Activated CD4-positive, CD25-positive, alpha-beta regulatory T cell (primary cell): ENCODE measurements around the gene DAAM2.

ENCODE experiments used
- DNase-seq, 4 experiments: peaks; one replicate each; lab custom pipeline; 2025; lab: John Stamatoyannopoulos, UW

DAAM2 gene

DNA sequence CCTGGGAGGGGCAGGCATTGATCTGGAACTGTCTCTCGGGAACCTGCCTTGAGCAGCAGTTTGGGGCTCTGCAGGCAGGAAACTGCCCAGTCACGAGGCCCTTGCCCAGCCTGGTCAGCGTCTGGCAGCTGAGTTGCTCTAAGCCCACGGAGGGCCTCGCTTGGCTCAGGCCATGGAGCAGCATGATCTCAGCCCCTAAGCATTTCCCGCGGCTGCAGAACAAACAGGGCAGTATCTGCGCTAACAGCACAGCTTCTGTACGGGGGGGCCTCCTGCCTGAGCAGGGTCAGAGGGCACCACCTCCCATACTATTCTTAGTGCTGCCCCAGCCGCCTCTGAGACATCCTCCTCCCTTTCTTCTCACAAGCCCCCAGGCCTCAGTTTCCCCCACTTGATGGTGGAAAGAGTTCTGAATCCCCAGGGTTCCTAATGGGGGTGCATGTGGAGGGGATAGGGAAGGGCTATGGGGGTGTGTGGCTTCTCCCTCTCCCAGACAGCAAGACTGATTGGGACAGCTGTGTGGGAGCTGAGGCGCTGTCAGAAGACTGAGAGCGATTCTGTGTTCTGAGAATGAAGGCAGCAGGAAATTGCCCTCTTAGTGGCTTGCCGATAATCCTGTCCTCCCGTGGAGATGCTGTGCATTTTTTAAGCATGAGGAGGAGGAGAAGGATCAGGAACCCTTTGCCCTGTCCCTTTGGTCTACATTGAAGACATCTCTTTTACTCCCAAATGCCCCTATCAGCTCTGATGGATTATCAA, 95.7 kb downstream of the DAAM2 start:
- DNase-seq: no peak

DNA sequence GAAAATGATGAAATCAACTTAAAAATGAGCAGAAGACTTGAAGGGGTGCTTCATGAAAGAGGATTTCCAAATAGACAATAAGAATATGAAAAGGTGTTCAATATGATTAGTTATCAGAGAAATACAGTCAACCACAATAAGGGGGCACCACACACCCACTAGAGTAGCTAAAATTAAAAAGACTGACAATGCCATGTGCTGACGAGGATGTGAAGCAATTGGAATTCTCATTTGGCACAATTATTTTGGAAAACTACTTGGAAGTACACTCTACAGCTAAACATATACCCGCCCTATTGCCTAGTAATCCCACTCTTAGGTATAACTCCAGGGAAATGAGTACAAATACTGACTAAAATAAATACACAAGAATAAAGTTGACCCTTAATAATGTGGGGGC, 97.1 kb downstream of the DAAM2 start:
- DNase-seq: no peak

DNA sequence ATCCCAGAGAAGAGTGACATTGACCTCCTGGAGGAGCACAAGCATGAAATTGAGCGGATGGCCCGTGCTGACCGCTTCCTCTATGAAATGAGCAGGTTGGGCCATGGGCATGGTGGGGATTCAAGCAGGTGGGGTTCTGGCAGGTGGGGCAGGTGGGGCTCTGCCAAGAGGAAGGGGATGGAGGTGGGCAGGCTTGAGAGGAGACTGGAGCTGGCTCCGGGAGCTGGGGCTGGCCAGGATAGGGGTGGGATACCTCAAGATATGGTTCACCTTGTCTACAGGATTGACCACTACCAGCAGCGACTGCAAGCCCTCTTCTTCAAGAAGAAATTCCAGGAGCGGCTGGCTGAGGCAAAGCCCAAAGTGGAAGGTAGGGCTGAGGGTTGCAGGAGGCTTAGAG, 99.2 kb downstream of the DAAM2 start:
- DNase-seq: no peak

DNA sequence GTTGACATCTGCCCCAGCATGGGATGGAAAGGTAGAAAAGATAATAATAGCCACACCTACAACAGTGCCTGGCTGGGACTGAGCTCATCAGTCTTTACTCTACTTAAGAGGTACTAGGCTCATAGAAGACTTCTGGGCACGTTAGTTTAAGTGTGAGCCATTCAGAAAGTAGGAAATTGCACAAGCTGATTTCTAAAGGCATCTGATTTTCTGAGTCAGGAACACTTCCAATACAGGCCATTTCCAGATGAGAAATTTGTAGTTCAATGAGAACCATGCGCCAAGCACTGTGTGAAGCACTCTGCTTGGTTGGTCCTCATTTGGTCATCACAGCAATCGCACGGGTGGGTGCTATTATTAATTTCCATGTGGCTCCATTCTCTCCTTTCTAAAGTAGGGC, 99.8 kb downstream of the DAAM2 start:
- no peak for DNase-seq

DNA sequence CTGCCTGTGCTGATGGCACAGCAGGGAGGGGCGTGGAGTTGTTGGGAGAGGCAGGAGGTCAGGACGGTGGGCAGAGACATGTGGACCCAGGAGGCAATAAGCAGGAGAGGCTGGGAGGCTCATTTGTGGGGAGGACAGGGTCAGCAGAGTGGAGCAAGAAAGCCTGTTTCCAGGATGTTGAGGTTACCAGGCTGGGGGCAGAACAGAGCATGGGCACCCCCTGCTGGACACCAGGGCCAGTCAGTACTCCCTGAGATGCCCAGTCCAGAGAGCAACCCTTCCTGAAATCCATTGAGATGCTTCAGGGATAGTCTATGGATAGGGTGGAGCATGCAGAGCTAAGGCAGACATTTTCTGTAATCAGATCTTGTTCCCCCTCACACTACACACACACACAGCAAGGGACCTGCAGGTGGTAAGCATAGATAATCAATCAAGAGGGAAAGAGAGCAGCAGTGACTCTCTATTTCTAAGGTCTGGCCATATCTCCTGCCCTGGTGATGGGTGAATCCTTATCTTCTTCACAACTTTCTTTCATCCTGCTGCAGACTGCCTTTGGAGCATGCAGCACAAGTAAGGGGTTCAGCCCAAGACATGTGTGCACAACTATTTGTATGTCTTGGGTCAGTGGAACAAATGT, 100.4 kb downstream of the DAAM2 start:
- DNase-seq: no peak

DNA sequence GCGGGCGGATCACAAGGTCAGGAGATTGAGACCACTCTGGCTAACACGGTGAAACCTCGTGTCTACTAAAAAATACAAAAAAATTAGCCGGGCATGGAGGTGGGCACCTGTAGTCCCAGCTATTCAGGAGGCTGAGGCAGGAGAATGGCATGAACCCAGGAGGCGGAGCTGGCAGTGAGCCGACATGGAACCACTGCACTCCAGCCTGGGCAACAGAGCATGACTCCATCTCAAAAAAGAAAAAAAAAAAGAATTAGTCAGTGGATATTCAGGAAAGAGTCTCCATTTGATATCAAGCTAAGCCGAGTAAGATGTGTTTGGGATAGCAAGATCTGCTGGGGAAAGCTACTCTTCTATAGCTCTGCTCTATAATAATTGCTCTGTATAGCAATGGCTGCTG, 101.1 kb downstream of the DAAM2 start:
- no peak for DNase-seq

DNA sequence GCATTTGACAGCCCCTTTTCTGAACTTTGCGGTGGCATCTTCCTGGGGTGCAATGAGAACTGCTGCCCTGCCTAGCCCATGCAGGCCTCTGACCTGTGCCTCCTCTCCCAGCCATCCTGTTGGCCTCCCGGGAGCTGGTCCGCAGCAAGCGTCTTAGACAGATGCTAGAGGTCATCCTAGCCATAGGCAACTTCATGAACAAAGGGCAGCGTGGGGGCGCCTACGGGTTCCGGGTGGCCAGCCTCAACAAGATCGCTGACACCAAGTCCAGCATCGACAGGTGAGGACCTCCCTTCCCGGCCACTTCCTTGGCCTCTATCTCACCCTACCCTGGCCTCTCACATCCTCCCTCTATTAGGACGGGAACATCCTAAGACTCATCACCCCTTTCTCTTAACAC, 104.5 kb downstream of the DAAM2 start:
- no peak for DNase-seq

DNA sequence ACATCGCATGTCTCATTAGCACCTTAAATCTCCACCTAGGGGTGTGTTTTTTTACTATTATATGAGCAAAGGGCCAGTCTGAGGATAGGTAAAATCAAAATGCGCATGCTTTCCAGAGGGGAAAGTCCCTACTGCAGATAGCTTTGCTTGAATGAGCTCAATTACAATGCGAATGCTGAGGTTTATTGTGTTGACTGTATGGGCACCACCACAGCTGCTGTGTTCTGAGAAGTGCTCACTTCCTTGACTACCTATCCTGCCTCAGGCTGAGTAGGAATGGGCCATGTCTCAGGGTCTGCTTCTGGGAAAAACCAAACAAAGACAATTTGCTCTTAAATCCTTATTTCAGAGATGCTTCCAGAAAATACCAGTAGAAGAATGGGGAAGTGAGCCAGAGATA, 105.5 kb downstream of the DAAM2 start:
- DNase-seq: no peak

DNA sequence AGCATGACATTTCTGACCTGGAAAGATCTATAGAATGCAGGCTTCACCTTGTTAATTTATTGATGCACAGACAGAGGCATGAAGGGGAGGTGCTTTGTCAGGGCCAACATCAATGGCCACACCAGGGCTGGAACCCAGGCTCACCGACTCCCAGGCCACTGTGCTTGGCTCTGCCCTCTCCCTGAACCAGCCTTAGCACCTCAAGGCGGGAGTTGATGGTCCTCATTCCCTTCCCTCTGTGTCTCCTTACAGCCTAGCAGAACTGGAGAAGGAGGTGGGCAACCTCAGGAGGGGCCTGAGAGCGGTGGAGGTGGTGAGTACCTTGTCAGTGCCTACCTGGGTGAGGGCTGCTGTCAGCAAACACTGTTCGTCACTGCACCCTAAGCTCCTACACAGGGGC, 106.4 kb downstream of the DAAM2 start:
- no peak for DNase-seq

DNA sequence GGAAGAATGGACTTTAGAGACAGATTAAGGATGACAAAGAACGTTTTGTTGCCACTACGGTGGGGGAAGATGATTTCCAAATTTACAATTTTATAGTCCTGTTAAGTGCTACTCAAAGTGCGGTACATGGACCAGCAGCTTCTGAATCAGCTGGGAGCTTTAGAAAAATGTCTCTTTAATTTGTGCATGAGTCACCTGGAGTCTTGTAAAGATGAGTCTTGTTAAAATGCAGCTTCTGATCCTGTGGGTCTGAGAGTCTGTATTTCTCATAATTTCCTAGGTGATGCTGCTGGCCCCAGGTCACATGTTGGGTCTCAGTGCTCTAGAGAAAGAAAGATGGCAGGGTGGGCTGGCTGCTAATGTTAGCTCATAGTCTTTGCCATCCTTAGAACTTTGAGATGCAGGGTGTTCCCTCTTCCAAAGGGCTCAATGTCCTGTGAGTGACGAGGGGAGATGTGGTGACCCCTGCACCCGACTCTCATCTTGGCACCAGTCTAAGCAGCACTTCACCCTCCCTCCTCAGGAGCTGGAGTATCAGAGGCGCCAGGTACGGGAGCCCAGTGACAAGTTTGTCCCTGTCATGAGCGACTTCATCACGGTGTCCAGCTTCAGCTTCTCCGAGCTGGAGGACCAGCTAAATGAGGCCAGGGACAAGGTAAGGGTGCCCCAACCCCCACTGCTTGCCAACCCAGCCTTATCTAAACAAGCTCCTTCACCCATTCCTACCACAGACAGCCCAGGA, 107.5 kb downstream of the DAAM2 start:
- DNase-seq: no peak

DNA sequence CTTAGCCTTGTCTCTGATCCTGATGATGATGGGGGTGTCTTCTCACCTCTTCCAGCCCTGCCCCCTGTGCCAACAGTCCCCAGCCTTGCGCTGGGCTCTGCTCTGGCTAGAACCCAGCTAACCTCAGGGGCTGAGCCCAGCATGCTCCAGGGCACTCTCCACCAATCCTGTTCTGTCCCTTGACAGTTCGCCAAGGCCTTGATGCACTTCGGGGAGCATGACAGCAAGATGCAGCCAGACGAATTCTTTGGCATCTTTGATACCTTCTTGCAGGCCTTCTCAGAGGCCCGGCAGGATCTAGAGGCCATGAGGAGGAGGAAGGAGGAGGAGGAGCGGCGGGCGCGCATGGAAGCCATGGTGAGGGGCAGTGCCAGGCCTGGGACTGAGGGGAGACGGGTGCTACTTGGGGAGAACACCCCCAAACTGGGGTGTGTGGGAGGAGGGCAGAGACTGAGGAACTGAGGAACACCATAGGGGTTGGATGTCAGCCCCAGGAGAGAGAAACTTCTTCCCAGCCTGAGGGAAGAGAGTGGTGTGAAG, 109.0 kb downstream of the DAAM2 start:
- no peak for DNase-seq

DNA sequence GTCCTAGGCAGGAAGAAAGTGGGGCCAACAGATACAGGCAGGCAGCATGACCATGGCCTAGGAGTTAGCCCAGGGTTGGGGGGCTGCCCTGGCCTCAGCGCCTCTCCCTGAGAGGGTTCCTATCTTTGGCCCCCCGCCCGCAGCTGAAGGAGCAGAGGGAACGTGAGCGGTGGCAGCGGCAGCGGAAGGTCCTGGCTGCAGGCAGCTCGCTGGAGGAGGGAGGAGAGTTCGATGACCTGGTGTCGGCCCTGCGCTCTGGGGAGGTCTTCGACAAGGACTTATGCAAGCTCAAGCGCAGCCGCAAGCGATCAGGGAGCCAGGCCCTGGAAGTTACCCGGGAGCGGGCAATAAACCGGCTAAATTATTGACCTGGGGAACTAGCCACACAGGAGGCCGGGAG, 109.5 kb downstream of the DAAM2 start:
- DNase-seq: no peak

DNA sequence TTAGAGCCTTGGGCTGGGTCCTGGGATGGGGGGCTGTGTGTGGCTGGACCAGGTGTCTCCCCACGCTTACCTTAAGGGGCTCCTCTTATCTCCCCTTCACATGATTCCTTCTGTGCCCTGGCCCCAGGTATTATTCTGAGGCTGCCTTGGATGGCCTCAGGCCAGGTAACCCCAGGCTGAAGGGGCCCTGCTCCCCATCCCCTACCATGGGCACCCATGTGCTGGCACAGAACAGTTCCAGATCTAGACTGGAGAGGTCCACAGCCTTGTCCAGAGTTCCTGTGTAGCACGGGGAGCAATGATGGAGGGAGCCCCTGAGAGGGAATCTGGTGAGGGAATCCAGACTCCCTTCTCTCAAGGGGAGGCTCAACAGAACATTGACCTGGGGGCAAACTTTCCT, 110.0 kb downstream of the DAAM2 start:
- DNase-seq: no peak

DNA sequence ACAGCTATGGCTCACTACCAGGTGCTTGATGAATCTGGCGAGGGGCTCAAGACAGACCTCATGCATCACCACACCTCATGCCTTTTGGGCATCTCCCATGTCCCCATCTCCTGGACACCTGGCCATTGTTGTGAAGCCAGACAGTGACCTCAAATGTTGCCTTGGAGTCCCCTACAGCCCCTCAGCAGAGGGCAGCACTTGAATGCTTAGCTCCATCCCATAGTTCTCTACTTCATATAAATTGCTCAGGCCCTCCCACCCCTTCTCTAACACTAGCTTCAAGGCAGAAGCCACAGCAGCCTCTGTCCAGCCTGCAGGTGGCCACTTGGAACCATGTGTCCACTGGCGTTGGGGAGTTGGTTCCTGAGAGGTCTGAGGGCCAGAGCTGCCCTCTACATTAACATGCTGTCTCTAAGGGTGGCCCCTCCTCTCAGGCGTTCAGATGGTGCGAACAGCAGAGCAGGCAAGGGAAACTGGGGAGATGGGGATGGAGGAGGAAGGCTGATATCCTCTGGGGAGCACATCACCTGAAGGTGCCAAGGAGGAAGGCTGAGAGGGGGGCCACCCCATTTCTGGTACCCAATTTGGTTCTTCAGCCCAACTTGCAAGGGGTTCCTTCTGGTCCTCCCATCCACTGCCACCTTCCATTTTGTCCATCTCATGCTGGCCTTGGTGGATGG, 110.8 kb downstream of the DAAM2 start:
- DNase-seq: no peak

DNA sequence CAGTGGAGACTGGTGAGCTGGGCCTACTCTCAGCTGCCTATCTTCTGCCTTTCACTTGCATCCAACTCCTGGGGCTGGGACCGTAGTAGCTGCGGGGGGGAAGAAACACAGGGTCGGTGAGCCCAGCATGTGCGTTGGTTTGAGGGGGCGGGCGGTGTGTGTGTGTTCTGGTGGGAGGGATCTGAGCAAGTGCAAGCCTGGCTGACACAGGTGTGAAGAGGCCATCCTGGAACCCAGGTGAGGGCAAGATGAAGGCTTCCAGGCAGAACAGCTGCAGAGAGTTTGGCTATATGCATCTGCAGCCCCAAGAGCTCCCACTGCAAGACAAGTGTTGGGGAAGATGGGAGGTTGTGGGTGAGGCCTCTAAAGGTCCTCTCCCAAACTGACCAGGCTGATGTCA, 111.5 kb downstream of the DAAM2 start:
- no peak for DNase-seq

DNA sequence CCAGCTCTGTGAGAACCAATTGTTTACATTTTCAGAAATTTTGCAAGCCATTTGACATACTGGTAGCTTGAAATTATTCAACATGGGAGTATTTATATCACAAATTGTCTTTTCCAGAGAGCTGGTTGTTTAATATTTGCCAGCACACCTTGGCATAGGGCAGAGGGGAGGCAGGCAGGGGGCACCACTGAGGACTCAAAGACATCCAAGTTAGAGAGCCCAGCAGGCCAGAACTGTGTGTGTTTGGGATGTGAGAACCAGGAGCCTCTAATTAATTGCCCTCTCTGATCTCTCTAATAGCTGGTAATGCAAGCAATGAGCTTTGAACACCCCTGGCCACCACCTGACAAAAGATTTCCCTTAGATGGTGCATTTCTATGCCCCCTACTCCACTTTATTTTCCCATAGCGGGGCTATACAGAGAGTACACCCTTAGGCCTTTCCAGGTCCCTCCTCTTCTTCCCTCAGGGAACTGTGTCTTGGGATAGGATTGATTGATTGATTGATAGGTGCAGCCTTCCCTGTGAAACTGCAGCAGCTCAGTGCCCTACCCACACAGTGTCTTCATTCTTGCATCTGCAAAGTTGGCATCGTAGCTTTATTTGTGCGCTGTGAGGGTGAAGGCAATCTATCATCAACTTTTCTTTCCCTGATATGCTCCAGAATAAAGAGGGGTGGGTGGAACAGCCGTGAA, 112.9 kb downstream of the DAAM2 start:
- no peak for DNase-seq

DNA sequence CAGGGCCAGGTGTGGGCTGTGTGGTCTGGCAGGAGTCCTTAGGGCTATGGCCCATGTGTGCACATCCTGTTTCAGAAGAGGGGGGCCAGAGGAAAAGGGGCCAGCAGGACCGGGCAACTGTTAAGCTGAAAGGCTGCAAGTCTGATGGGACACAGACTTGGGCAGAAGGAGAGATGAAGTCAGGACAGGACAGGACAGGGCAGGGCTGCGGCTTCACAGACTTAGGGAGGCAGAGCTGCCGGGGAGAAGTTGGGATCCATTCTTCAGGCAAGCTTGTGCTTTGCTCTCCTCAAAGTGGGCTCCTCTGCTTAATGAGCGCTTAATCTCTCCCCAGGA, 113.4 kb downstream of the DAAM2 start:
- DNase-seq: no peak

DNA sequence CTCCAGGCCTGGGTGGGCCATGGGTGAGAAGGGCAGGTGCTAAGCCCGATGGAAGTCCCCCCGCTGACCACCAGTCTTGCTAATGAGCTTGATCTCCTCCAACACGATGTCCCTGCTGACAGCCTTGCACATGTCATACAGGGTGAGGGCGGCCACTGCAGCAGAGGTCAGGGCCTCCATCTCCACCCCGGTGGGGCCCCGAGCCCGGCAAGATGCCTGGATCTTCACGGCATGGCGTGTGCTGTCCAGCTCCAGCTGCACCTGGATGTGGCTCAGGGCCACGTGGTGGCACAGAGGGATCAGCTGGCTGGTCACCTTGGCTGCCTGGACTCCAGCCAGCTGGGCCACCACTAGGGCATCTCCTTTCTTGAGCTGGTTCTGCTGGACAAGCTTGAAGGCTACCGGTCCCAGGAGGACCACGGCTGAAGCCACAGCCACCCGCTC, 114.2 kb downstream of the DAAM2 start:
- no peak for DNase-seq

DNA sequence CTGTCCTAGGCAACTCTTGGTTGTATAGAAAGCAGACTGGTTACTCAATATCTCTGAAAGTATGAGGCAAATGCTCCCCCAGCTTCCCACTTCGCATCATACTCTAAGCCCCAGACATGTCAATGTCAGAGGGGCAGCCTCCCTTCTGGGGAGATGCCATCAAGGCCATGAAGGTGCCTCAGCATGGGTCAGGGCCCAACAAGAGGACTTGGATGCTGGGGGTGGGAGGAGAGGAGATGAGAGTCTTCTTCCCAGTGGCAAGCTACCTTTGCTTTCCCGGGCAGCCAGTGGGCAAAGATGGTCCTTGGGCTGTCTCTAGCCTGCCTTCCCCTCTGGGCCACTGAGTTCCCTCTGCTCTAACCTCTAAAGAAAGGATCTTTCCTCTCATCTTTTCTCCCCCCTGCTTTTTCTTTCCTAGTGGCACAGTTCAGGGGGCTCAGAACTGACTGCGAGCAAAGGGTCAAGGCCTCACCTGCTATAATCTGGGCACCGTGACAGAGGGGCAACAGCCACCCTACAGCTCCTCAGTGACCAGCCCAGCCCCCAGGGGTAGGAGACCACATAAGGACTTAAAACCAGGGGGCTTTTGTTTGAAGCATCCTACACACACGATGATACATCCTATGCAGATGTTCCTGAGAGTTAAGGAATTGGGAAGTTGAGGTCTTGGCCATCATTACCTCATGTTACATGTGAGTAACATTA, 115.8 kb downstream of the DAAM2 start:
- no peak for DNase-seq

DNA sequence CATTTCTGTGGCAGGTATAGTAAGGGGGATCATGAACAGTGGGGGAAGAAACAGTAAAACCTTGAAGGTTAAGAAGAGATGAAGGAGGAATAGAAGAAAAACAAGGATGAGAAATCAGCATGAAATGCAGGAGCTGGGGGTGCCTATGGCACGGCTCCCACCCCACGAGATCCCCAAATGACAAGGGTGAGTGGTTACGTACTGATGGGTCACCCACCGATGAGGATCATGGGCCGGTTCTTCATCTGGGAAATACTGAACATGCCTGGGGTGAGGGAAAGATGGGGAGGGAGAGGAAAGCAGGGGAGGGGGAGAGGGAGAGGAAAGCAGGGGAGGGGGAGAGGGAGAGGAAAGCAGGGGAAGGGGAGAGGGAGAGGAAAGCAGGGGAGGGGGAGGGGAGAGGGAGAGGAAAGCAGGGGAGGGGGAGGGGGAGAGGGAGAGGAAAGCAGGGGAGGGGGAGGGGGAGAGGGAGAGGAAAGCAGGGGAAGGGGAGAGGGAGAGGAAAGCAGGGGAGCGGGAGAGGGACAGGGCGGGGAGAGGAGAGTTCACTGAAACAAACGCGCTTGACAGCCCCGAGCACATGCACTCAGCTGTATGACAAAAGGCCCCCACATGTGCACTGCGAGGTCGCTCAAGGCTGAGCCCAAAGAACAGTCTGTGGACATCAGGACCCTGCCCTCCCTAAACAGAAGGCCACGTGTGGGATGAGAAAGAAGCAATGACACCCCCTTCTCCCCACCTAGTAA, 116.8 kb downstream of the DAAM2 start:
- DNase-seq: no peak

DNA sequence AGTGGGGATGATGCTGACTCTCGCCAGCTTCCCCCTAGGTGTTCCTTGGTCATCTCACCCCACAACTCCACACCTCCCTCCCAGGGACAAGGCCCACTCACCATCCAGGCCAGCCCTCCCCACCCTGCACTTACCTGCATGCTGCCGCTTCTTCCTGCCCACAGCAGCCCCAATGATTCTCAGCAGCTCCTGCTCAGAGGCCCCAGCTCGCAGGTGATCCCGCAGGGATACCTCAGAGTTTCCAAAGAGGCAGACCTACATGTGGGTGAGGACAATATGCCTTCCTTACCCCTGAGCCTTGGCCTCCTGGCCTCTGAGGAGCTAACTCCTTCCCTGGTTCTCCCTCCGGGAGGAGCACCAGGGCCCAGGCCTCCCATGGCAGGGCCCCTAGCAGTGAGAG, 117.5 kb downstream of the DAAM2 start:
- DNase-seq: no peak
